K562 (cell line): ENCODE data around the gene ANO7.

Experiments
- CHD4 ChIP-seq: fragments of 200-600 bp; sonication (generic); IDR thresholded peaks from 3 replicates; pipeline ENCODE4 v1.6.1; 2012; ENCODE audit warnings: low read depth, mild to moderate bottlenecking, mixed read lengths, low read length, inconsistent platforms; ENCODE audit not compliant: insufficient read depth, insufficient replicate concordance, poor library complexity, severe bottlenecking
- ETV5 ChIP-seq: sonication (generic); formaldehyde crosslinking; IDR thresholded peaks from 2 replicates; pipeline ENCODE4 v1.4.0; 2020; ENCODE audit warnings: low read depth, mild to moderate bottlenecking, missing genetic modification reagents
- GABPB1 ChIP-seq: sonication (generic); formaldehyde crosslinking; IDR thresholded peaks from 2 replicates; pipeline ENCODE4 v1.8.0; 2022; ENCODE audit warnings: mild to moderate bottlenecking, missing genetic modification reagents
- NFRKB ChIP-seq: fragments of 450-650 bp; IDR thresholded peaks from 2 replicates; pipeline ENCODE4 v1.6.1; 2016; ENCODE audit warnings: low read depth
- POLR2A ChIP-seq: fragments of 450-650 bp; conservative IDR thresholded peaks from 2 replicates; pipeline ENCODE4 v1.6.1; 2016
- POLR2AphosphoS5 ChIP-seq: IDR thresholded peaks from 2 replicates; pipeline ENCODE4 v1.6.1; 2011; ENCODE audit warnings: mild to moderate bottlenecking, low read depth, low read length, moderate library complexity; ENCODE audit not compliant: control insufficient read depth, insufficient read depth
- POLR2B ChIP-seq: fragments of 450-650 bp; IDR thresholded peaks from 2 replicates; pipeline ENCODE4 v1.6.1; 2018; ENCODE audit warnings: low read depth; ENCODE audit not compliant: partially characterized antibody
- SMC3 ChIP-seq: conservative IDR thresholded peaks from 2 replicates; pipeline ENCODE4 v1.6.1; 2011; ENCODE audit warnings: low read depth, low read length, improper control_type of control experiment; ENCODE audit not compliant: insufficient read depth
- YY1 ChIP-seq, 3 experiments: IDR thresholded peaks; 2 replicates each; pipeline ENCODE4 v1.6.1; 2011; ENCODE audit warnings: low read length in 2 of 3, mild to moderate bottlenecking in 2 of 3, moderate library complexity in 2 of 3, borderline replicate concordance in 1 of 3, control low read depth in 1 of 3, low read depth in 1 of 3; ENCODE audit not compliant: insufficient read depth in 3 of 3, insufficient replicate concordance in 2 of 3, control insufficient read depth in 1 of 3, insufficient read length in 1 of 3; ENCODE audit errors: extremely low read depth in 1 of 3
- ZNF311 ChIP-seq: fragments of 250-450 bp; sonication (Bioruptor Pico); IDR thresholded peaks from 2 replicates; pipeline ENCODE4 v1.4.0; 2020; ENCODE audit warnings: mild to moderate bottlenecking, moderate library complexity
- TF ChIP-seq, protein P1 (sequence below), 2 experiments: fragments of 450-650 bp in 1 of 2; sonication (generic) in 1 of 2; formaldehyde crosslinking in 1 of 2; IDR thresholded peaks; 2 replicates each; pipeline versions ENCODE4 v1.7.1 to v1.9.0; 2016 to 2022; ENCODE audit warnings: inconsistent platforms in 1 of 2, mild to moderate bottlenecking in 1 of 2, missing genetic modification reagents in 1 of 2

DNA sequence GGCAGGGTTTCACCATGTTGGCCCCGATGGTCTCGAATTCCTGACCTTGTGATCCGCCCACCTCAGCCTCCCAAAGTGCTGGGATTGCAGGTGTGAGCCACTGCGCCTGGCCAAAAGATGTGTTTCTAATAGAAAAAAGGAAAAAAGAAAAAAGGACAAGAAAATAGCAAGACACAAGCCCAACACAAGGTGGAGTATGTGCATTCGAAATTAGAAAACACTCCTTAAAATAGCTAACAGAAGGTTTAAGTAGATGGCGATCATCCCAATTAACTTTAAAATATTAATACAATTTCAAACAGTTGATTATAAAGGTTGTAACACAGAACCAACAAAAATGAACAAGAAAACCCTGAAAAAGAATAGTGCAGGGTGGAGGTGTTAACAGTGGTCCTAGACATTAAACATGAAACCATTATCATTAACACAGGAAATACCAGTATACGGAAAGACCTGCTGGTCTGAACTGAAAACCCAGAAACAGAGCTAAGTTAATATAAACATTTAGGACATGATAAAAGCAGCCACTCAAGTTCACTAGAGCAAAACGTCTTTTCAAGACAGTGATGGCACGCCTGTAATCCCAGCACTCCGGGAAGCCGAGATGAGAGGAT, 69.0 kb downstream of the ANO7 start:
- no peak for TF ChIP-seq ETV5 (CRISPR knock-in tag)
- TF ChIP-seq, protein P1, sequence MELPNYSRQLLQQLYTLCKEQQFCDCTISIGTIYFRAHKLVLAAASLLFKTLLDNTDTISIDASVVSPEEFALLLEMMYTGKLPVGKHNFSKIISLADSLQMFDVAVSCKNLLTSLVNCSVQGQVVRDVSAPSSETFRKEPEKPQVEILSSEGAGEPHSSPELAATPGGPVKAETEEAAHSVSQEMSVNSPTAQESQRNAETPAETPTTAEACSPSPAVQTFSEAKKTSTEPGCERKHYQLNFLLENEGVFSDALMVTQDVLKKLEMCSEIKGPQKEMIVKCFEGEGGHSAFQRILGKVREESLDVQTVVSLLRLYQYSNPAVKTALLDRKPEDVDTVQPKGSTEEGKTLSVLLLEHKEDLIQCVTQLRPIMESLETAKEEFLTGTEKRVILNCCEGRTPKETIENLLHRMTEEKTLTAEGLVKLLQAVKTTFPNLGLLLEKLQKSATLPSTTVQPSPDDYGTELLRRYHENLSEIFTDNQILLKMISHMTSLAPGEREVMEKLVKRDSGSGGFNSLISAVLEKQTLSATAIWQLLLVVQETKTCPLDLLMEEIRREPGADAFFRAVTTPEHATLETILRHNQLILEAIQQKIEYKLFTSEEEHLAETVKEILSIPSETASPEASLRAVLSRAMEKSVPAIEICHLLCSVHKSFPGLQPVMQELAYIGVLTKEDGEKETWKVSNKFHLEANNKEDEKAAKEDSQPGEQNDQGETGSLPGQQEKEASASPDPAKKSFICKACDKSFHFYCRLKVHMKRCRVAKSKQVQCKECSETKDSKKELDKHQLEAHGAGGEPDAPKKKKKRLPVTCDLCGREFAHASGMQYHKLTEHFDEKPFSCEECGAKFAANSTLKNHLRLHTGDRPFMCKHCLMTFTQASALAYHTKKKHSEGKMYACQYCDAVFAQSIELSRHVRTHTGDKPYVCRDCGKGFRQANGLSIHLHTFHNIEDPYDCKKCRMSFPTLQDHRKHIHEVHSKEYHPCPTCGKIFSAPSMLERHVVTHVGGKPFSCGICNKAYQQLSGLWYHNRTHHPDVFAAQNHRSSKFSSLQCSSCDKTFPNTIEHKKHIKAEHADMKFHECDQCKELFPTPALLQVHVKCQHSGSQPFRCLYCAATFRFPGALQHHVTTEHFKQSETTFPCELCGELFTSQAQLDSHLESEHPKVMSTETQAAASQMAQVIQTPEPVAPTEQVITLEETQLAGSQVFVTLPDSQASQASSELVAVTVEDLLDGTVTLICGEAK (IDR thresholded peaks at IDR 0.05), result no peak
- TF ChIP-seq, protein P1 (CRISPR knock-in tag; IDR thresholded peaks at IDR 0.05), result no peak
- TF ChIP-seq POLR2B, result no peak
- TF ChIP-seq GABPB1, result no peak
- TF ChIP-seq YY1 (IDR thresholded peaks at IDR 0.05; ENCODE audit: borderline replicate concordance in 1 of 3, control insufficient read depth in 1 of 3, extremely low read depth in 1 of 3, insufficient read depth in 3 of 3, insufficient read length in 1 of 3, insufficient replicate concordance in 2 of 3, low read depth in 1 of 3, low read length in 2 of 3), result no peak
- no peak for TF ChIP-seq NFRKB
- TF ChIP-seq CHD4, result no peak
- no peak for TF ChIP-seq POLR2A
- TF ChIP-seq SMC3, result no peak
- no peak for TF ChIP-seq ZNF311
- TF ChIP-seq POLR2AphosphoS5, result no peak
